ENCODE results near the gene CEP295NL. TPM values are rescaled to one million over a fixed set of nuclear protein-coding genes. Genes with fewer than 3 reads are reported as not detected.

CEP295NL gene
- total and polyA plus RNA-seq, 2 of the 8 experiments (the other 6 are each of a cell fraction or from before 2014, with no cell fraction given), result 0.06 to 2.0 TPM

- H3K56ac ChIP-seq (replicated peaks; ENCODE audit: insufficient read length, low read depth, low read length), result no peak overlapping the region
- H2BK15ac ChIP-seq (ENCODE audit: low read length), result no peak overlapping the region
- H2AK5ac ChIP-seq (ENCODE audit: low read depth, low read length), result no peak overlapping the region
- H2BK5ac ChIP-seq (ENCODE audit: low read depth, low read length), result no peak overlapping the region
- no peak overlapping the region for H4K91ac ChIP-seq (replicated peaks; ENCODE audit: insufficient read length, low read length)
- no peak overlapping the region for H2BK12ac ChIP-seq (ENCODE audit: low read depth, low read length)
- H3K79me1 ChIP-seq (ENCODE audit: low read depth, low read length), result no peaks in the 10 kb centered on the region
- no peak overlapping the region for H2BK120ac ChIP-seq (replicated peaks; ENCODE audit: low read depth, low read length)
- H3K9ac ChIP-seq (replicated peaks in 1 of 4; ENCODE audit: extremely low read depth in 1 of 4, low read depth in 3 of 4, low read length in 3 of 4), result no peak overlapping the region
- no peak overlapping the region for H3K23ac ChIP-seq (ENCODE audit: insufficient read length)
- no peak overlapping the region for H3K18ac ChIP-seq (ENCODE audit: extremely low read depth, low read length)
- peaks cover 0 to 4% of the 10 kb centered on the region in 2 experiments for H4K20me1 ChIP-seq (replicated peaks in 1 of 2; ENCODE audit: control insufficient read depth in 1 of 2, insufficient read depth in 2 of 2, low read length in 2 of 2)
- H3K79me2 ChIP-seq (ENCODE audit: control insufficient read depth in 1 of 2, insufficient read depth in 2 of 2, low read length in 2 of 2), result no peaks in the 10 kb centered on the region
- no peaks in the 10 kb centered on the region; a peak in 1 of 7 replicates for H3K4me1 ChIP-seq (replicated peaks in 1 of 4; ENCODE audit: control insufficient read depth in 3 of 4, insufficient read depth in 4 of 4, low read length in 3 of 4)
- no peak overlapping the region for H3K4me2 ChIP-seq (ENCODE audit: insufficient read depth in 1 of 2, low read depth in 2 of 2, low read length in 2 of 2)
- no peaks in the 10 kb centered on the region for H3K27me3 ChIP-seq (replicated peaks in 1 of 4; ENCODE audit: control insufficient read depth in 3 of 4, extremely low read depth in 1 of 4, insufficient read depth in 3 of 4, low read length in 3 of 4)
- no peaks in the 10 kb centered on the region for H3K9me3 ChIP-seq (ENCODE audit: insufficient read depth in 2 of 2, low read depth in 1 of 2, low read length in 1 of 2)
- ChIA-PET POLR2A (ENCODE audit: partially characterized antibody) (no interaction called here), CTCF (ENCODE audit: partially characterized antibody) (interaction anchor here (1.0 to 4.7 kb wide), 9 partner anchors 10 to 143 kb away, joined by 3 to 46 read pairs (median 7); partner anchors contain the start of gene CEP295NL)
- H2AFZ ChIP-seq (ENCODE audit: low read length), result no peak overlapping the region
- no peak overlapping the region for H3K4me3 ChIP-seq (ENCODE audit: extremely low read depth in 1 of 4, insufficient read depth in 2 of 4, low read depth in 3 of 4, low read length in 4 of 4)
- H4K8ac ChIP-seq (ENCODE audit: extremely low read depth, insufficient read depth, low read length), result no peak overlapping the region
- H2BK20ac ChIP-seq (ENCODE audit: low read length), result no peak overlapping the region
- no peak for FAIRE-seq
- no peaks in the 10 kb centered on the region for H3K23me2 ChIP-seq (ENCODE audit: low read depth, low read length)
- no peak overlapping the region for H4K5ac ChIP-seq (ENCODE audit: insufficient read length, low read depth, low read length)
- H3K27ac ChIP-seq (ENCODE audit: low read depth, low read length), result no peak overlapping the region
- H3K14ac ChIP-seq (ENCODE audit: insufficient read length), result no peak overlapping the region
- H3K4ac ChIP-seq (replicated peaks; ENCODE audit: insufficient read length, low read depth, low read length), result no peak overlapping the region
- TF ChIP-seq GTF2F1 (IDR thresholded peaks at IDR 0.05; ENCODE audit: borderline replicate concordance, low read depth, low read length), result no peak
- TF ChIP-seq SP2 (IDR thresholded peaks at IDR 0.05; ENCODE audit: low read length), result no peak
- no peak for TF ChIP-seq ZNF274 (IDR thresholded peaks at IDR 0.05; ENCODE audit: borderline replicate concordance, extremely low read depth, low read length)
- no peak for TF ChIP-seq CEBPB (IDR thresholded peaks at IDR 0.05; ENCODE audit: low read depth, low read length)
- TF ChIP-seq CTCF (IDR thresholded peaks at IDR 0.05; ENCODE audit: control extremely low read depth in 1 of 3, insufficient read depth in 1 of 3, low read depth in 1 of 3, low read length in 3 of 3), result no peak
- TF ChIP-seq TAF1 (IDR thresholded peaks at IDR 0.05; ENCODE audit: low read depth, low read length), result no peak
- TF ChIP-seq CTBP2 (IDR thresholded peaks at IDR 0.05; ENCODE audit: borderline replicate concordance, insufficient read depth, insufficient read length, low read length), result no peak
- TF ChIP-seq SP1 (IDR thresholded peaks at IDR 0.05; ENCODE audit: low read depth, low read length), result no peak
- H3K36me3 ChIP-seq (ENCODE audit: control insufficient read depth in 2 of 4, insufficient read depth in 4 of 4, low read length in 3 of 4), result peaks cover 0 to 3% (median 0%) of the 10 kb centered on the region in 4 experiments; a peak in 2 of 8 replicates
- no peak for DNase-seq (ENCODE audit: low read depth in 1 of 2, low spot score in 2 of 2)
- 100% methylated on average over 1 of the region's 1 CpG; no CpG with 5 or more reads in 1 of the 2 experiments for WGBS, 2 experiments (ENCODE audit: extremely low coverage in 1 of 2, insufficient coverage in 1 of 2, insufficient read length in 1 of 2, insufficient replicate concordance in 2 of 2, low coverage in 1 of 2, low lambda C conversion rate in 2 of 2, missing lambda C conversion rate in 1 of 2)
Observed at GRCh38 chr17:78864117-78864516, 38.9 kb downstream of the CEP295NL start.

Measured in H1 (cell line).